H1 (cell line): Measurements from ENCODE around the gene MACIR. TPM values are rescaled to one million over a fixed set of nuclear protein-coding genes. Genes with fewer than 3 reads are reported as not detected.
"Not testable (repeated sequence)": the region's sequence is repeated elsewhere in the genome, so short reads cannot be mapped to it uniquely, and the experiment has no call there.

Experiments
- CTCF ChIA-PET: fragments of 300-600 bp; sonication (Branson Sonifier 250); formaldehyde crosslinking; loops from one replicate; lab custom pipeline; 2021; ENCODE audit not compliant: partially characterized antibody; lab: Charles Lee
- POLR2A ChIA-PET: fragments of 300-600 bp; sonication (Branson Sonifier 250); formaldehyde crosslinking; loops from one replicate; lab custom pipeline; 2021; ENCODE audit warnings: inconsistent platforms; ENCODE audit not compliant: partially characterized antibody; lab: Charles Lee
- DNase-seq, 2 experiments: peaks; one replicate each; pipeline versions ENCODE4 v3.0.0 to v3.0.0-alpha.2; 2010 to 2022; ENCODE audit warnings: low spot score in 2 of 2, low read depth in 1 of 2, mixed read lengths in 1 of 2
- FAIRE-seq: peaks from 2 replicates; lab custom pipeline; 2011; peaks lifted over from hg19 to GRCh38; lab: Jason Lieb, UNC
- H2AFZ ChIP-seq: 2 replicates; pipeline ENCODE4 v1.8.1; 2012; ENCODE audit warnings: low read length, inconsistent platforms
- H2AK5ac ChIP-seq: 2 replicates; pipeline ENCODE4 v1.6.1; 2013; ENCODE audit warnings: low read depth, low read length
- H2BK120ac ChIP-seq: replicated peaks from 2 replicates; pipeline ENCODE3; 2013; ENCODE audit warnings: low read depth, low read length, inconsistent platforms
- H2BK12ac ChIP-seq: 2 replicates; pipeline ENCODE4 v1.6.1; 2013; ENCODE audit warnings: low read depth, low read length
- H2BK15ac ChIP-seq: 2 replicates; pipeline ENCODE4 v1.6.1; 2013; ENCODE audit warnings: low read length
- H2BK20ac ChIP-seq: 2 replicates; pipeline ENCODE4 v1.6.1; 2013; ENCODE audit warnings: low read length
- H2BK5ac ChIP-seq: 2 replicates; pipeline ENCODE4 v1.6.1; 2013; ENCODE audit warnings: low read depth, low read length
- H3K14ac ChIP-seq: 2 replicates; pipeline ENCODE4 v1.6.1; 2013; ENCODE audit warnings: inconsistent platforms; ENCODE audit not compliant: insufficient read length
- H3K18ac ChIP-seq: 2 replicates; pipeline ENCODE4 v1.6.1; 2013; ENCODE audit warnings: low read length; ENCODE audit errors: extremely low read depth
- H3K23ac ChIP-seq: 2 replicates; pipeline ENCODE4 v1.6.1; 2013; ENCODE audit warnings: inconsistent platforms; ENCODE audit not compliant: insufficient read length
- H3K23me2 ChIP-seq: 2 replicates; pipeline ENCODE4 v1.6.1; 2013; ENCODE audit warnings: low read depth, low read length
- H3K27ac ChIP-seq: 2 replicates; pipeline ENCODE4 v1.6.1; 2011; ENCODE audit warnings: low read depth, low read length, inconsistent platforms
- H3K27me3 ChIP-seq, 4 experiments: replicated peaks in 1 of 4; 1 replicate in 1 of 4; 2 replicates in 3 of 4; pipeline versions ENCODE4 v1.6.1 to v1.8.1; 2011 to 2013; ENCODE audit warnings: low read length in 3 of 4, mild to moderate bottlenecking in 3 of 4, inconsistent platforms in 2 of 4, mixed read lengths in 2 of 4, moderate library complexity in 1 of 4; ENCODE audit not compliant: control insufficient read depth in 3 of 4, insufficient read depth in 3 of 4; ENCODE audit errors: extremely low read depth in 1 of 4
- H3K36me3 ChIP-seq, 4 experiments: 2 replicates each; pipeline versions ENCODE4 v1.6.1 to v1.8.1; 2011 to 2013; ENCODE audit warnings: mild to moderate bottlenecking in 4 of 4, low read length in 3 of 4, moderate library complexity in 2 of 4, control low read depth in 1 of 4, inconsistent platforms in 1 of 4; ENCODE audit not compliant: insufficient read depth in 4 of 4, control insufficient read depth in 2 of 4
- H3K4ac ChIP-seq: replicated peaks from 2 replicates; pipeline ENCODE3; 2013; ENCODE audit warnings: low read length, low read depth, mixed read lengths, inconsistent platforms; ENCODE audit not compliant: insufficient read length
- H3K4me1 ChIP-seq, 4 experiments: replicated peaks in 1 of 4; 1 replicate in 1 of 4; 2 replicates in 3 of 4; pipeline versions ENCODE4 v1.6.1 to v1.8.1; 2011 to 2013; ENCODE audit warnings: low read length in 3 of 4, inconsistent platforms in 2 of 4, mixed read lengths in 1 of 4; ENCODE audit not compliant: insufficient read depth in 4 of 4, control insufficient read depth in 3 of 4
- H3K4me2 ChIP-seq, 2 experiments: 2 replicates each; pipeline versions ENCODE4 v1.6.1 to v1.8.1; 2011 to 2013; ENCODE audit warnings: low read depth in 2 of 2, low read length in 2 of 2, control low read depth in 1 of 2, inconsistent platforms in 1 of 2, mild to moderate bottlenecking in 1 of 2; ENCODE audit not compliant: insufficient read depth in 1 of 2
- H3K4me3 ChIP-seq, 4 experiments: fragments of 200-600, 300-600 bp in 1 of 4; sonication (generic), shearing (Covaris generic), sonication (Bioruptor Twin) in 1 of 4; 2 replicates each; pipeline versions ENCODE4 v1.5.1 to v1.8.1; 2011 to 2016; ENCODE audit warnings: low read length in 4 of 4, low read depth in 3 of 4, control low read depth in 2 of 4, inconsistent platforms in 2 of 4, mild to moderate bottlenecking in 2 of 4, mixed read lengths in 1 of 4, moderate library complexity in 1 of 4; ENCODE audit not compliant: insufficient read depth in 2 of 4; ENCODE audit errors: extremely low read depth in 1 of 4
- H3K56ac ChIP-seq: replicated peaks from 2 replicates; pipeline ENCODE3; 2013; ENCODE audit warnings: low read depth, mild to moderate bottlenecking, mixed read lengths, low read length, inconsistent platforms; ENCODE audit not compliant: insufficient read length
- H3K79me1 ChIP-seq: 2 replicates; pipeline ENCODE4 v1.6.1; 2013; ENCODE audit warnings: low read depth, low read length, control low read depth
- H3K79me2 ChIP-seq, 2 experiments: 2 replicates each; pipeline versions ENCODE4 v1.6.1 to v1.8.1; 2012 to 2013; ENCODE audit warnings: low read length in 2 of 2, mild to moderate bottlenecking in 2 of 2, inconsistent platforms in 1 of 2; ENCODE audit not compliant: insufficient read depth in 2 of 2, control insufficient read depth in 1 of 2
- H3K9ac ChIP-seq, 4 experiments: replicated peaks in 1 of 4; 1 replicate in 1 of 4; 2 replicates in 3 of 4; pipeline versions ENCODE4 v1.6.1 to v1.8.1; 2011 to 2013; ENCODE audit warnings: low read depth in 3 of 4, low read length in 3 of 4, control low read depth in 2 of 4, mild to moderate bottlenecking in 2 of 4, moderate library complexity in 2 of 4, inconsistent platforms in 1 of 4; ENCODE audit errors: extremely low read depth in 1 of 4
- H3K9me3 ChIP-seq, 2 experiments: 2 replicates each; pipeline versions ENCODE4 v1.6.1 to v1.8.1; 2012 to 2013; ENCODE audit warnings: mild to moderate bottlenecking in 2 of 2, moderate library complexity in 2 of 2, control low read depth in 1 of 2, inconsistent platforms in 1 of 2, low read depth in 1 of 2, low read length in 1 of 2, mixed read lengths in 1 of 2; ENCODE audit not compliant: insufficient read depth in 2 of 2
- H4K20me1 ChIP-seq, 2 experiments: replicated peaks in 1 of 2; 2 replicates each; pipeline versions ENCODE3 to v1.8.1; 2011 to 2013; ENCODE audit warnings: inconsistent platforms in 2 of 2, low read length in 2 of 2, mild to moderate bottlenecking in 1 of 2; ENCODE audit not compliant: insufficient read depth in 2 of 2, control insufficient read depth in 1 of 2
- H4K5ac ChIP-seq: 2 replicates; pipeline ENCODE4 v1.6.1; 2013; ENCODE audit warnings: low read length, low read depth, mixed read lengths, inconsistent platforms; ENCODE audit not compliant: insufficient read length
- H4K8ac ChIP-seq: 2 replicates; pipeline ENCODE4 v1.8.0; 2013; ENCODE audit warnings: mild to moderate bottlenecking, moderate library complexity, low read length, inconsistent platforms; ENCODE audit not compliant: insufficient read depth; ENCODE audit errors: extremely low read depth
- H4K91ac ChIP-seq: replicated peaks from 2 replicates; pipeline ENCODE3; 2013; ENCODE audit warnings: low read length, mixed read lengths, inconsistent platforms; ENCODE audit not compliant: insufficient read length
- KDM4A ChIP-seq: IDR thresholded peaks from one replicate; pipeline ENCODE4 v1.7.1; 2012; ENCODE audit warnings: low read depth, mild to moderate bottlenecking, moderate library complexity, low read length, inconsistent platforms; ENCODE audit not compliant: severe bottlenecking
- RFX5 ChIP-seq: IDR thresholded peaks from 2 replicates; pipeline ENCODE4 v1.6.1; 2011; ENCODE audit warnings: low read depth, low read length, improper control_type of control experiment, borderline replicate concordance
- WGBS, 2 experiments: shearing (Covaris generic) in 1 of 2; methylation state at CpG; one replicate each; pipeline versions ENCODE4 v1.1.6 to v1.1.7; 2013 to 2015; ENCODE audit warnings: low lambda C conversion rate in 2 of 2, mixed read lengths in 2 of 2, inconsistent platforms in 1 of 2, low coverage in 1 of 2, missing lambda C conversion rate in 1 of 2; ENCODE audit not compliant: insufficient replicate concordance in 2 of 2, insufficient coverage in 1 of 2, insufficient read length in 1 of 2; ENCODE audit errors: extremely low coverage in 1 of 2, missing lambda C conversion rate in 1 of 2; 5-methylcytosine and 5-hydroxymethylcytosine counted together
- polyA plus RNA-seq, 7 experiments: library from polyadenylated mRNA; depleted of rRNA in 3 of 7; stranded (reverse) in 5 of 7; unstranded in 2 of 7; fragments of >200 nt in 5 of 7; fragments of 200-250 nt in 2 of 7; gene quantifications; 1 replicate in 5 of 7; 2 replicates in 1 of 7; 4 replicates in 1 of 7; pipeline versions ENCODE4 v1.2.1 to v1.2.3, GENCODE V29; 2011 to 2013; ENCODE audit warnings: missing spikeins in 2 of 7, mixed read lengths in 2 of 7
- total RNA-seq: library from RNA; stranded (reverse); fragmentation: NEBNext Ultra II Directional; extraction: Animal tissue kit (Norgen Biotek cat#: 25700); gene quantifications from 2 replicates; pipeline ENCODE4 v1.2.1, GENCODE V29; 2021

The MACIR gene
- total and polyA plus RNA-seq, 2 of the 8 experiments (the other 6 are each of a cell fraction or from before 2014, with no cell fraction given): 8.0 to 19.2 TPM

- Histone ChIP-seq H3K79me2 (no peaks in the 10 kb centered on the region), H3K14ac (no peak overlapping the region), H3K9ac (no peak overlapping the region), H2BK12ac (no peak overlapping the region), H3K23me2 (no peaks in the 10 kb centered on the region), H3K4me3 (no peak overlapping the region), H4K91ac (no peak overlapping the region), H3K4me2 (no peak overlapping the region), H2AK5ac (no peak overlapping the region), H4K8ac (no peak overlapping the region), H4K20me1 (no peaks in the 10 kb centered on the region), H3K9me3 (no peaks in the 10 kb centered on the region), H3K4me1 (no peaks in the 10 kb centered on the region; a peak in 1 of 7 replicates), H3K4ac (no peak overlapping the region), H3K27me3 (no peaks in the 10 kb centered on the region), H2BK20ac (no peak overlapping the region), H2BK5ac (no peak overlapping the region), H3K56ac (no peak overlapping the region), H2BK15ac (no peak overlapping the region), H2AFZ (no peak overlapping the region), H2BK120ac (no peak overlapping the region), H3K36me3 (no peaks in the 10 kb centered on the region), H3K79me1 (no peaks in the 10 kb centered on the region), H3K18ac (no peak overlapping the region), H3K27ac (no peak overlapping the region), H3K23ac (no peak overlapping the region), H4K5ac (no peak overlapping the region)
- CTCF ChIA-PET: interaction anchor here (8.4 kb wide), 1 partner anchor 7 kb away, joined by 71 read pairs; no protein-coding TSS in a partner anchor
- POLR2A ChIA-PET: no interaction called here
- 89% methylated on average over 5 of the region's 5 CpGs; no CpG with 5 or more reads in 1 of the 2 experiments for WGBS, 2 experiments
- no peak for DNase-seq
- no peak for TF ChIP-seq KDM4A
- TF ChIP-seq RFX5: no peak
- FAIRE-seq: no peak
Measured at GRCh38 chr5:103218164-103218563, 40.4 kb upstream of the MACIR start.

DNA sequence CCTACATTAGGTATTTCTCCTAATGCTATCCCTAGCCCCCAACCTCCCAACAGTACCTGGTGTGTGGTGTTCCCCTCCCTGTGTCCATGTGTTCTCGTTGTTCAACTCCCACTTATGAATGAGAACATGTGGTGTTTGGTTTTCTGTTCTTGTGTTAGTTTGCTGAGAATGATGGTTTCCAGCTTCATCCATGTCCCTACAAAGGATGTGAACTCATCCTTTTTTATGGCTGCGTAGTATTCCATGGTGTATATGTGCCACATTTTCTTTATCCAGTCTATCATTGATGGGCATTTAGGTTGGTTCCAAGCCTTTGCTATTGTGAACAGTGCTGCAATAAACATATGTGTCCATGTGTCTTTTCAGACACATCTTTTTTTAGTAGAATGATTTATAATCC, 39.5 kb upstream of the MACIR start:
- H3K14ac ChIP-seq, H2BK120ac ChIP-seq, H2AK5ac ChIP-seq, H2BK20ac ChIP-seq, H2BK12ac ChIP-seq, DNase-seq, H3K56ac ChIP-seq, H3K18ac ChIP-seq, H3K4me3 ChIP-seq, H3K4me2 ChIP-seq, POLR2A ChIA-PET, H2AFZ ChIP-seq, H3K23ac ChIP-seq, H3K4me1 ChIP-seq, H4K5ac ChIP-seq, H3K9me3 ChIP-seq, CTCF ChIA-PET, H4K20me1 ChIP-seq, H4K91ac ChIP-seq, H3K79me1 ChIP-seq, FAIRE-seq, H3K27ac ChIP-seq, H3K9ac ChIP-seq, H3K36me3 ChIP-seq, H2BK15ac ChIP-seq, H4K8ac ChIP-seq, H3K23me2 ChIP-seq, H3K4ac ChIP-seq, H3K27me3 ChIP-seq, H2BK5ac ChIP-seq, H3K79me2 ChIP-seq: not testable (repeated sequence)
- 92% methylated on average over 2 of the region's 2 CpGs; no CpG with 5 or more reads in 1 of the 2 experiments for whole genome bisulfite sequencing, 2 experiments
